ENCODE results near the gene ZNF169.
A peak's percentile ranks its signal among the peaks of the same experiment; 100 is the strongest.
"Not testable (repeated sequence)": the region's sequence is repeated elsewhere in the genome, so short reads cannot be mapped to it uniquely, and the experiment has no call there.

ZNF169 gene

GRCh38 chr9:94259077-94259862 lies at the start of gene ZNF169:
Gene ZNF169 (plus strand): TSS chr9:94259298. CDS start chr9:94278813, 19,515 bp downstream.
- peak; percentile 92 for DNase-seq (ENCODE audit: low spot score)

GRCh38 chr9:94210616-94211603 lies 48.2 kb upstream of the ZNF169 start:
- no peak for DNase-seq (ENCODE audit: low spot score)

- no peak for DNase-seq (ENCODE audit: low spot score)
Measured at GRCh38 chr9:94212091-94212490, 47.0 kb upstream of the ZNF169 start.

- DNase-seq (ENCODE audit: low spot score), result no peak
Measured at GRCh38 chr9:94212531-94212930, 46.6 kb upstream of the ZNF169 start.

- peak; percentile 82 for DNase-seq (ENCODE audit: low spot score)
Measured at GRCh38 chr9:94213511-94214124, 45.5 kb upstream of the ZNF169 start.

- DNase-seq (ENCODE audit: low spot score), result no peak
Measured at GRCh38 chr9:94222870-94223269, 36.2 kb upstream of the ZNF169 start.

- DNase-seq (ENCODE audit: low spot score), result not testable (repeated sequence)
Measured at GRCh38 chr9:94225413-94225812, 33.7 kb upstream of the ZNF169 start.

- no peak for DNase-seq (ENCODE audit: low spot score)
Measured at GRCh38 chr9:94228616-94229015, 30.5 kb upstream of the ZNF169 start.

- DNase-seq (ENCODE audit: low spot score), result no peak
Measured at GRCh38 chr9:94232428-94232827, 26.7 kb upstream of the ZNF169 start.

GRCh38 chr9:94241098-94241497 lies 18.0 kb upstream of the ZNF169 start:
- not testable (repeated sequence) for DNase-seq (ENCODE audit: low spot score)

- no peak for DNase-seq (ENCODE audit: low spot score)
Measured at GRCh38 chr9:94245651-94246050, 13.4 kb upstream of the ZNF169 start.

GRCh38 chr9:94250456-94250855 lies 8.6 kb upstream of the ZNF169 start:
- DNase-seq (ENCODE audit: low spot score), result no peak

- DNase-seq (ENCODE audit: low spot score), result no peak
Measured at GRCh38 chr9:94256007-94256406, 3.1 kb upstream of the ZNF169 start.

- DNase-seq (ENCODE audit: low spot score), result not testable (repeated sequence)
Measured at GRCh38 chr9:94265626-94266402, 6.7 kb downstream of the ZNF169 start.

GRCh38 chr9:94269264-94269663 lies 10.2 kb downstream of the ZNF169 start:
- DNase-seq (ENCODE audit: low spot score), result no peak

GRCh38 chr9:94270009-94270408 lies 10.9 kb downstream of the ZNF169 start:
- DNase-seq (ENCODE audit: low spot score), result no peak

GRCh38 chr9:94277029-94277428 lies 17.9 kb downstream of the ZNF169 start:
- not testable (repeated sequence) for DNase-seq (ENCODE audit: low spot score)

GRCh38 chr9:94277885-94278536 lies 18.9 kb downstream of the ZNF169 start:
- DNase-seq (ENCODE audit: low spot score), result no peak

GRCh38 chr9:94280409-94280989 lies 21.4 kb downstream of the ZNF169 start:
- no peak for DNase-seq (ENCODE audit: low spot score)

GRCh38 chr9:94281101-94281500 lies 22.0 kb downstream of the ZNF169 start:
- DNase-seq (ENCODE audit: low spot score), result no peak

GRCh38 chr9:94286116-94286515 lies 27.0 kb downstream of the ZNF169 start:
- no peak for DNase-seq (ENCODE audit: low spot score)

Data from activated CD4-positive, alpha-beta T cell treated with anti-CD3 and anti-CD28 coated beads, Interleukin-2, Interleukin-4, amounts not matched to agents 100 ng/mL and 50 ng/mL, durations not matched to agents 16 hours and 8 hours (primary cell).